ENCODE results near the gene CCDC60.

DNA sequence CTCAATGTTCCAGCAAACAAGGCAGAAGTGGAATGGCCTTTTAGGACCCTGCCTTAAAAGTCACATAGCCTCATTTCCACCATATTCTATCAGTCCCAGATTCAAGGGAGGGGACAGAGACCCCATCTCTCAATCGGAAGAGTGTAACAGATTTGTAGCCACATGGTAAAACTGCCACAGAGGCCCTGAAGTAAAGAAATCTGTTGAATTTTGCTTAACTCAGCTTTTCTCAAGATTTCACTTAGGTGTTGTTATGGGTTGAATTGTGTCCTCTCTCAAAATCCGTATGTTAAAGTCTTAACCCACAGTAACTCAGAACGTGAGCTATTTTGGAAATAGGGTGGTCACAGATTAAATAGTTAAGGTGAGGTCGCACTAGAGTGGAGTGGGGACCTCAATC, 22.7 kb upstream of the CCDC60 start:
- TF ChIP-seq, protein P1, sequence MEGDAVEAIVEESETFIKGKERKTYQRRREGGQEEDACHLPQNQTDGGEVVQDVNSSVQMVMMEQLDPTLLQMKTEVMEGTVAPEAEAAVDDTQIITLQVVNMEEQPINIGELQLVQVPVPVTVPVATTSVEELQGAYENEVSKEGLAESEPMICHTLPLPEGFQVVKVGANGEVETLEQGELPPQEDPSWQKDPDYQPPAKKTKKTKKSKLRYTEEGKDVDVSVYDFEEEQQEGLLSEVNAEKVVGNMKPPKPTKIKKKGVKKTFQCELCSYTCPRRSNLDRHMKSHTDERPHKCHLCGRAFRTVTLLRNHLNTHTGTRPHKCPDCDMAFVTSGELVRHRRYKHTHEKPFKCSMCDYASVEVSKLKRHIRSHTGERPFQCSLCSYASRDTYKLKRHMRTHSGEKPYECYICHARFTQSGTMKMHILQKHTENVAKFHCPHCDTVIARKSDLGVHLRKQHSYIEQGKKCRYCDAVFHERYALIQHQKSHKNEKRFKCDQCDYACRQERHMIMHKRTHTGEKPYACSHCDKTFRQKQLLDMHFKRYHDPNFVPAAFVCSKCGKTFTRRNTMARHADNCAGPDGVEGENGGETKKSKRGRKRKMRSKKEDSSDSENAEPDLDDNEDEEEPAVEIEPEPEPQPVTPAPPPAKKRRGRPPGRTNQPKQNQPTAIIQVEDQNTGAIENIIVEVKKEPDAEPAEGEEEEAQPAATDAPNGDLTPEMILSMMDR (IDR thresholded peaks at IDR 0.05), result no peak
- no peak for TF ChIP-seq POLR2AphosphoS5 (IDR thresholded peaks at IDR 0.05)

Measured in prostate gland (tissue), 2 donors.